HCT116 (cell line): ENCODE data around the gene GNAI1. TPM values are rescaled to one million over a fixed set of nuclear protein-coding genes. Genes with fewer than 3 reads are reported as not detected.
A peak's percentile ranks its signal among the peaks of the same experiment; 100 is the strongest.

Experiments
- ATAC-seq: fragments of 200-7000 bp; cut with Tn5 transposase; 2 replicates; pipeline ENCODE4 v1.9.1; 2020; ENCODE audit warnings: mild to moderate bottlenecking, moderate library complexity
- BruUV-seq: library from RNA; stranded (reverse); fragments of 400-500 nt; replicated peaks from 2 replicates; lab custom pipeline; 2021; lab: Mats Ljungman, UMichigan
- CTCF ChIA-PET: fragments of 300-600 bp; sonication (Branson Sonifier 250); formaldehyde crosslinking; loops from one replicate; lab custom pipeline; 2021; ENCODE audit warnings: antibody characterized with exemption; lab: Charles Lee
- POLR2A ChIA-PET: fragments of 300-600, 350-600 bp; sonication (Branson Sonifier 250); formaldehyde crosslinking; loops from one replicate; lab custom pipeline; 2021; ENCODE audit warnings: antibody characterized with exemption; lab: Charles Lee
- RAD21 ChIA-PET, 2 experiments: fragments of 300-600 bp; sonication (Branson Sonifier 250); formaldehyde crosslinking; loops; one replicate each; lab custom pipeline; 2023; ENCODE audit warnings: low total read pairs in 2 of 2; ENCODE audit not compliant: uncharacterized antibody in 2 of 2, unreplicated experiment in 2 of 2, low non-redundant PET in 1 of 2; lab: Charles Lee
- DNase-seq: peaks from one replicate; pipeline ENCODE4 v3.0.0-alpha.2; 2010; ENCODE audit warnings: low read depth, low spot score
- H2AFZ ChIP-seq: fragments of 200-600 bp; shearing (Covaris generic), sonication (generic); 2 replicates; pipeline ENCODE4 v1.6.1; 2017; ENCODE audit warnings: low read depth, mixed run types, mixed read lengths, antibody characterized with exemption, low read length; ENCODE audit not compliant: poor library complexity, severe bottlenecking
- H3K27ac ChIP-seq: 2 replicates; pipeline ENCODE4 v1.5.1; 2012; ENCODE audit warnings: low read depth, low read length
- H3K27me3 ChIP-seq: fragments of 200-600 bp; sonication (generic); 2 replicates; pipeline ENCODE4 v1.6.1; 2016; ENCODE audit warnings: mixed run types, low read length, mixed read lengths; ENCODE audit not compliant: insufficient read depth
- H3K36me3 ChIP-seq, 2 experiments: fragments of 200-500 bp in 1 of 2; fragments of 200-600 bp in 1 of 2; sonication (Bioruptor generic) in 1 of 2; sonication (generic) in 1 of 2; 2 replicates each; pipeline versions ENCODE4 v1.5.1 to v1.6.1; 2014 to 2016; ENCODE audit warnings: low read length in 2 of 2, inconsistent platforms in 1 of 2, mixed read lengths in 1 of 2, mixed run types in 1 of 2; ENCODE audit not compliant: insufficient read depth in 2 of 2, control insufficient read depth in 1 of 2
- H3K4me1 ChIP-seq, 2 experiments: fragments of 200-600 bp in 1 of 2; sonication (generic) in 1 of 2; 2 replicates each; pipeline versions ENCODE4 v1.5.1 to v1.6.1; 2012 to 2017; ENCODE audit warnings: low read length in 2 of 2, inconsistent platforms in 1 of 2, mild to moderate bottlenecking in 1 of 2, mixed read lengths in 1 of 2, mixed run types in 1 of 2, moderate library complexity in 1 of 2; ENCODE audit not compliant: insufficient read depth in 2 of 2, control insufficient read depth in 1 of 2
- H3K4me2 ChIP-seq: fragments of 200-600 bp; sonication (generic); 2 replicates; pipeline ENCODE4 v1.6.1; 2017; ENCODE audit warnings: mixed run types, low read length, mixed read lengths
- H3K4me3 ChIP-seq, 2 experiments: fragments of 200-600 bp in 1 of 2; sonication (generic) in 1 of 2; replicated peaks in 1 of 2; 2 replicates each; pipeline ENCODE4 v1.5.1; 2011 to 2016; ENCODE audit warnings: low read length in 2 of 2, control low read depth in 1 of 2, low read depth in 1 of 2, mild to moderate bottlenecking in 1 of 2, mixed read lengths in 1 of 2, mixed run types in 1 of 2
- H3K79me2 ChIP-seq: fragments of 200-600 bp; sonication (generic); 2 replicates; pipeline ENCODE4 v1.6.1; 2017; ENCODE audit warnings: mild to moderate bottlenecking, mixed run types, low read length, moderate library complexity, mixed read lengths; ENCODE audit not compliant: insufficient read depth
- H3K9ac ChIP-seq: fragments of 200-600 bp; sonication (generic); 2 replicates; pipeline ENCODE4 v1.6.1; 2016; ENCODE audit warnings: low read length, mixed read lengths
- H3K9me2 ChIP-seq: fragments of 200-600 bp; sonication (generic), shearing (Covaris generic); 2 replicates; pipeline ENCODE4 v1.6.1; 2017; ENCODE audit warnings: mixed run types, mild to moderate bottlenecking, moderate library complexity; ENCODE audit not compliant: insufficient read depth
- H3K9me3 ChIP-seq, 2 experiments: fragments of 200-500 bp in 1 of 2; fragments of 200-600 bp in 1 of 2; sonication (Bioruptor generic) in 1 of 2; sonication (generic) in 1 of 2; 2 replicates each; pipeline ENCODE4 v1.6.1; 2014 to 2017; ENCODE audit warnings: low read length in 2 of 2, mixed read lengths in 2 of 2, inconsistent platforms in 1 of 2, low read depth in 1 of 2, mild to moderate bottlenecking in 1 of 2, mixed run types in 1 of 2, moderate library complexity in 1 of 2; ENCODE audit not compliant: control insufficient read depth in 1 of 2, insufficient read depth in 1 of 2
- H4K20me1 ChIP-seq: fragments of 200-600 bp; sonication (generic), shearing (Covaris generic); 2 replicates; pipeline ENCODE4 v1.6.1; 2017; ENCODE audit warnings: mixed run types, mild to moderate bottlenecking, moderate library complexity; ENCODE audit not compliant: insufficient read depth
- CBX3 ChIP-seq: IDR thresholded peaks from 2 replicates; pipeline ENCODE4 v1.6.1; 2012; ENCODE audit warnings: low read depth
- CTCF ChIP-seq, 3 experiments: fragments of 200-600 bp in 1 of 3; sonication (generic) in 1 of 3; IDR thresholded peaks in 2 of 3; conservative IDR thresholded peaks in 1 of 3; 2 replicates each; pipeline ENCODE4 v1.5.1; 2012 to 2017; ENCODE audit warnings: low read depth in 2 of 3, low read length in 2 of 3, antibody characterized with exemption in 1 of 3, borderline replicate concordance in 1 of 3, control low read depth in 1 of 3, mild to moderate bottlenecking in 1 of 3, mixed read lengths in 1 of 3, mixed run types in 1 of 3, moderate library complexity in 1 of 3; ENCODE audit not compliant: insufficient read depth in 1 of 3
- EZH2 ChIP-seq: fragments of 200-600 bp; sonication (generic); IDR thresholded peaks from 2 replicates; pipeline ENCODE4 v1.6.1; 2017; ENCODE audit warnings: antibody characterized with exemption, mixed run types
- EZH2phosphoT487 ChIP-seq: fragments of 200-600 bp; IDR thresholded peaks from 2 replicates; pipeline ENCODE4 v1.6.1; 2018; ENCODE audit warnings: antibody characterized with exemption, borderline replicate concordance
- JUND ChIP-seq: IDR thresholded peaks from 2 replicates; pipeline ENCODE4 v1.6.1; 2012
- POLR2AphosphoS5 ChIP-seq: IDR thresholded peaks from 2 replicates; pipeline ENCODE4 v1.6.1; 2011; ENCODE audit warnings: mild to moderate bottlenecking, low read depth, low read length, moderate library complexity
- RAD21 ChIP-seq: IDR thresholded peaks from 2 replicates; pipeline ENCODE4 v1.6.1; 2012; ENCODE audit warnings: low read depth, mild to moderate bottlenecking
- SIN3A ChIP-seq: IDR thresholded peaks from 2 replicates; pipeline ENCODE4 v1.6.1; 2012; ENCODE audit warnings: low read depth
- SP1 ChIP-seq: IDR thresholded peaks from 2 replicates; pipeline ENCODE4 v1.6.1; 2012; ENCODE audit warnings: low read depth
- SRF ChIP-seq: IDR thresholded peaks from 2 replicates; pipeline ENCODE4 v1.6.1; 2012; ENCODE audit warnings: low read depth
- YY1 ChIP-seq: IDR thresholded peaks from 2 replicates; pipeline ENCODE4 v1.6.1; 2011; ENCODE audit warnings: low read length, low read depth, moderate library complexity, mild to moderate bottlenecking; ENCODE audit not compliant: insufficient replicate concordance; ENCODE audit errors: extremely low read depth
- ZFX ChIP-seq: fragments of 450-650 bp; IDR thresholded peaks from 2 replicates; pipeline ENCODE4 v1.6.1; 2017
- ZNF274 ChIP-seq: fragments of 200-500 bp; sonication (Bioruptor generic); IDR thresholded peaks from 2 replicates; pipeline ENCODE4 v1.6.1; 2014; ENCODE audit warnings: mild to moderate bottlenecking, low read depth, low read length, inconsistent platforms
- intact Hi-C: fragments of 100-400 bp; cut with micrococcal nuclease; formaldehyde crosslinking; loops from 2 replicates; pipeline ENCODE4 v1.10.0; 2022
- total RNA-seq: library from RNA; stranded (reverse); gene quantifications from one replicate; pipeline ENCODE4 v1.2.1, GENCODE V29; 2021; ENCODE audit not compliant: unreplicated experiment

GNAI1 gene
- total RNA-seq, 1 experiment from 2014 or later = 148 TPM

GRCh38 chr7:80089366-80089765 is 45.3 kb upstream of the GNAI1 start (continued):
- TF ChIP-seq EZH2 (no peak), JUND (no peak), SIN3A (no peak), ZNF274 (no peak), SP1 (no peak), RAD21 (no peak), ZFX (no peak)

GRCh38 chr7:80093349-80093748 is 41.3 kb upstream of the GNAI1 start:
- POLR2A ChIA-PET = no interaction called here

GRCh38 chr7:80095545-80095944 is 39.1 kb upstream of the GNAI1 start:
- ChIA-PET CTCF (interaction anchor here (0.6 to 1.5 kb wide), 6 partner anchors 11 to 563 kb away, joined by 3 to 4 read pairs (median 4); partner anchors contain the start of gene GNAI1), POLR2A (no interaction called here), RAD21 (no interaction called here)
- DNase-seq = no peak
- no peaks in the 10 kb centered on the region for H3K9me3 ChIP-seq
- intact Hi-C loops = loop anchor here (5.0 kb wide), 1 partner anchor 37 kb away; the partner anchor contains the start of gene GNAI1
- no TSS peak for BruUV-seq
- no peak overlapping the region for H3K9ac ChIP-seq
- no peaks in the 10 kb centered on the region for H3K27me3 ChIP-seq
- H3K9me2 ChIP-seq = no peaks in the 10 kb centered on the region
- H3K36me3 ChIP-seq = no peaks in the 10 kb centered on the region
- no peak overlapping the region for H3K27ac ChIP-seq
- H3K4me3 ChIP-seq = no peak overlapping the region
- peak; percentile 47; the same call in 1 of the 2 replicates for ATAC-seq
- H3K4me1 ChIP-seq = peaks cover 6 to 19% of the 10 kb centered on the region in 2 experiments; a peak in 3 of 4 replicates
- H2AFZ ChIP-seq = peak overlapping the region; percentile 11
- TF ChIP-seq CTCF (IDR thresholded peaks at IDR 0.05 in 2 of 3, conservative IDR thresholded peaks at IDR 0.05 in 1 of 3; ENCODE audit: borderline replicate concordance in 1 of 3, insufficient read depth in 1 of 3, low read depth in 2 of 3, low read length in 2 of 3) (peak; percentile 27 to 56 (median 28); a peak in 3 of 6 replicates), YY1 (no peak), RAD21 (peak; percentile 57)
- no peak overlapping the region for H3K4me2 ChIP-seq
- H3K79me2 ChIP-seq = no peaks in the 10 kb centered on the region
- no peaks in the 10 kb centered on the region for H4K20me1 ChIP-seq

More at GRCh38 chr7:80093349-80093748, 41.3 kb upstream of the GNAI1 start:
- no peaks in the 10 kb centered on the region for H3K36me3 ChIP-seq
- H3K79me2 ChIP-seq = no peaks in the 10 kb centered on the region
- H3K4me1 ChIP-seq = peaks cover 25 to 41% of the 10 kb centered on the region in 2 experiments; a peak in 3 of 4 replicates
- H3K4me2 ChIP-seq = no peak overlapping the region
- no peak for DNase-seq
- H2AFZ ChIP-seq = no peak overlapping the region
- no peaks in the 10 kb centered on the region for H3K9me2 ChIP-seq
- H3K27ac ChIP-seq = no peak overlapping the region
- TF ChIP-seq POLR2AphosphoS5 = no peak
- TF ChIP-seq SRF = no peak
- TF ChIP-seq EZH2phosphoT487 = no peak
- TF ChIP-seq EZH2 = no peak
- TF ChIP-seq SP1 = no peak
- no peak for TF ChIP-seq CBX3
- ATAC-seq = no peak
- no peaks in the 10 kb centered on the region for H4K20me1 ChIP-seq
- RAD21 ChIA-PET = no interaction called here
- no TSS peak for BruUV-seq
- H3K9ac ChIP-seq = no peak overlapping the region
- H3K9me3 ChIP-seq = no peaks in the 10 kb centered on the region
- H3K27me3 ChIP-seq = no peaks in the 10 kb centered on the region
- intact Hi-C loops = no loop called here
- H3K4me3 ChIP-seq = no peak overlapping the region
- CTCF ChIA-PET = no interaction called here
